GM12891 (cell line): Measurements from ENCODE around the gene RCOR3.

Source experiments
- POLR2A ChIP-seq: IDR thresholded peaks from 2 replicates; pipeline ENCODE4 v1.6.1; 2011; ENCODE audit warnings: low read depth, low read length, control low read depth
- SPI1 ChIP-seq: IDR thresholded peaks from 2 replicates; pipeline ENCODE4 v1.6.1; 2011; ENCODE audit warnings: low read depth, low read length, control low read depth
- TAF1 ChIP-seq: IDR thresholded peaks from 2 replicates; pipeline ENCODE4 v1.6.1; 2011; ENCODE audit warnings: low read depth, low read length, control low read depth

GRCh38 chr1:211313392-211313791, 54.2 kb downstream of the RCOR3 start:
- no peak for TF ChIP-seq TAF1
- no peak for TF ChIP-seq POLR2A
- no peak for TF ChIP-seq SPI1
